Measurements from ENCODE around the gene TMC2. TPM values are rescaled to one million over a fixed set of nuclear protein-coding genes. Genes with fewer than 3 reads are reported as not detected.

Gene TMC2
- total and polyA plus RNA-seq, 2 of the 8 experiments (the other 6 are each of a cell fraction or from before 2014, with no cell fraction given): not detected

DNA sequence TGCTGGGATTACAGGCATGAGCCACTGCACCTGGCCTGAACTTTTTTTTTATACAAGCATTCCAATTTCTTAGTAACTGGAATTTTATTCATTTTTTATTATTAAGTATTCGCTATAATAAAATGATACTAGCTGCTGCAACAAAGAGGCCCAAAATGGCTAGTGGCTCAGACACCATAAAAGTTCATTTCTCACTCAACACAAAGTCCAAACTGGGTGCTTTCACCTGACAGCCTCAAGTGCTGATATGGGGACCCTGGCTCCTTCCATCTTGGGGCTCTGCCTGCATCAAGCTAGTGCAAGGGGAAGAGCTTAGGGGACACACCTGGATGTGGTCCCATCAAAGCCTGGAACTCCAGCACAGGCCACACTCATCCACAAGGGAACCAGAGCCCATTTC is 103.9 kb downstream of the TMC2 start (continued):
- TF ChIP-seq, protein P1, sequence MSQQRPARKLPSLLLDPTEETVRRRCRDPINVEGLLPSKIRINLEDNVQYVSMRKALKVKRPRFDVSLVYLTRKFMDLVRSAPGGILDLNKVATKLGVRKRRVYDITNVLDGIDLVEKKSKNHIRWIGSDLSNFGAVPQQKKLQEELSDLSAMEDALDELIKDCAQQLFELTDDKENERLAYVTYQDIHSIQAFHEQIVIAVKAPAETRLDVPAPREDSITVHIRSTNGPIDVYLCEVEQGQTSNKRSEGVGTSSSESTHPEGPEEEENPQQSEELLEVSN (IDR thresholded peaks at IDR 0.05): no peak
- no peak for TF ChIP-seq RBBP5 (IDR thresholded peaks at IDR 0.05; ENCODE audit: borderline replicate concordance, low read depth, low read length)

Data from H1 (cell line).